DND-41 (cell line): Measurements from ENCODE around the gene PDC.

Source experiments
- ATAC-seq: fragments of 200-7000 bp; cut with Tn5 transposase; 3 replicates; pipeline ENCODE4 v1.9.1; 2021; ENCODE audit warnings: low read depth; ENCODE audit not compliant: insufficient read depth
- DNase-seq: peaks from one replicate; pipeline ENCODE4 v3.0.0-alpha.2; 2020
- H2AFZ ChIP-seq: 2 replicates; pipeline ENCODE4 v1.6.0; 2012; ENCODE audit warnings: low read depth, low read length
- H3K27ac ChIP-seq: 2 replicates; pipeline ENCODE4 v1.5.1; 2012; ENCODE audit warnings: low read length, inconsistent platforms
- H3K27me3 ChIP-seq: fragments of 200-600 bp; sonication (generic); 2 replicates; pipeline ENCODE4 v1.6.0; 2012; ENCODE audit warnings: low read length, mild to moderate bottlenecking, inconsistent platforms; ENCODE audit not compliant: insufficient read depth, poor library complexity
- H3K36me3 ChIP-seq: 2 replicates; pipeline ENCODE4 v1.5.1; 2012; ENCODE audit warnings: low read length, inconsistent platforms; ENCODE audit not compliant: insufficient read depth
- H3K4me1 ChIP-seq: 2 replicates; pipeline ENCODE4 v1.5.1; 2012; ENCODE audit warnings: mild to moderate bottlenecking, low read length; ENCODE audit not compliant: insufficient read depth
- H3K4me2 ChIP-seq: 2 replicates; pipeline ENCODE4 v1.6.0; 2012; ENCODE audit warnings: mild to moderate bottlenecking, moderate library complexity, low read length, inconsistent platforms; ENCODE audit not compliant: insufficient read depth
- H3K4me3 ChIP-seq, 2 experiments: fragments of 200-600 bp in 1 of 2; shearing (Covaris generic) in 1 of 2; 2 replicates each; pipeline ENCODE4 v1.5.1; 2012 to 2016; ENCODE audit warnings: inconsistent platforms in 2 of 2, low read length in 2 of 2, mild to moderate bottlenecking in 2 of 2, low read depth in 1 of 2, moderate library complexity in 1 of 2
- H3K79me2 ChIP-seq: 2 replicates; pipeline ENCODE4 v1.6.0; 2012; ENCODE audit warnings: low read length, inconsistent platforms; ENCODE audit not compliant: insufficient read depth
- H3K9ac ChIP-seq: 2 replicates; pipeline ENCODE4 v1.6.0; 2012; ENCODE audit warnings: low read depth, mild to moderate bottlenecking, inconsistent platforms, low read length, moderate library complexity
- H3K9me3 ChIP-seq: 2 replicates; pipeline ENCODE4 v1.5.1; 2012; ENCODE audit warnings: low read length, moderate library complexity, mild to moderate bottlenecking, inconsistent platforms; ENCODE audit not compliant: insufficient read depth, severe bottlenecking
- H4K20me1 ChIP-seq: 2 replicates; pipeline ENCODE4 v1.6.0; 2012; ENCODE audit warnings: low read length; ENCODE audit not compliant: insufficient read depth
- CTCF ChIP-seq: IDR thresholded peaks from 2 replicates; pipeline ENCODE4 v1.5.1; 2012; ENCODE audit warnings: borderline replicate concordance, low read length, moderate library complexity, mild to moderate bottlenecking; ENCODE audit not compliant: poor library complexity, severe bottlenecking; ENCODE audit errors: extremely low read depth
- EZH2 ChIP-seq: IDR thresholded peaks from 3 replicates; pipeline ENCODE4 v1.6.1; 2012; ENCODE audit warnings: borderline replicate concordance, low read depth, mild to moderate bottlenecking, moderate library complexity, low read length, inconsistent platforms; ENCODE audit not compliant: severe bottlenecking

Gene PDC

GRCh38 chr1:186435336-186435735 is 25.6 kb downstream of the PDC start:
- Histone ChIP-seq H3K36me3 (no peaks in the 10 kb centered on the region), H3K4me1 (no peaks in the 10 kb centered on the region), H3K4me3 (no peak overlapping the region), H3K9ac (no peak overlapping the region), H3K27ac (no peak overlapping the region), H3K79me2 (no peaks in the 10 kb centered on the region), H3K9me3 (no peaks in the 10 kb centered on the region), H3K27me3 (no peaks in the 10 kb centered on the region), H4K20me1 (no peaks in the 10 kb centered on the region), H3K4me2 (no peak overlapping the region), H2AFZ (no peak overlapping the region)
- TF ChIP-seq EZH2 (no peak), CTCF (no peak)
- ATAC-seq = no peak
- DNase-seq = no peak

GRCh38 chr1:186429017-186429416 is 31.9 kb downstream of the PDC start:
- Histone ChIP-seq H3K4me1 (no peaks in the 10 kb centered on the region), H3K9ac (no peak overlapping the region), H3K27ac (no peak overlapping the region), H3K4me3 (no peak overlapping the region), H3K9me3 (no peaks in the 10 kb centered on the region), H3K27me3 (no peaks in the 10 kb centered on the region), H4K20me1 (no peaks in the 10 kb centered on the region), H3K4me2 (no peak overlapping the region), H3K36me3 (no peaks in the 10 kb centered on the region), H3K79me2 (no peaks in the 10 kb centered on the region), H2AFZ (no peak overlapping the region)
- DNase-seq = no peak
- no peak for ATAC-seq
- TF ChIP-seq EZH2 (no peak), CTCF (no peak)

GRCh38 chr1:186426118-186426517 is 34.8 kb downstream of the PDC start:
- Histone ChIP-seq H3K4me1 (no peaks in the 10 kb centered on the region), H3K36me3 (no peaks in the 10 kb centered on the region), H2AFZ (no peak overlapping the region), H3K27me3 (no peaks in the 10 kb centered on the region), H3K4me3 (no peak overlapping the region), H3K4me2 (no peak overlapping the region), H4K20me1 (no peaks in the 10 kb centered on the region), H3K79me2 (no peaks in the 10 kb centered on the region), H3K9me3 (no peaks in the 10 kb centered on the region), H3K9ac (no peak overlapping the region), H3K27ac (no peak overlapping the region)
- ATAC-seq = no peak
- no peak for TF ChIP-seq CTCF
- no peak for TF ChIP-seq EZH2
- DNase-seq = no peak

GRCh38 chr1:186424539-186424938 is 36.4 kb downstream of the PDC start:
- DNase-seq (no peak), ATAC-seq (no peak)
- TF ChIP-seq EZH2 = no peak
- no peak for TF ChIP-seq CTCF
- no peak overlapping the region for H3K4me2 ChIP-seq
- no peaks in the 10 kb centered on the region for H4K20me1 ChIP-seq
- H3K4me3 ChIP-seq = no peak overlapping the region
- no peak overlapping the region for H2AFZ ChIP-seq
- H3K36me3 ChIP-seq = peaks cover 5% of the 10 kb centered on the region; the same call in 1 of the 2 replicates
- no peak overlapping the region for H3K9ac ChIP-seq
- no peaks in the 10 kb centered on the region for H3K27me3 ChIP-seq
- no peak overlapping the region for H3K27ac ChIP-seq
- no peaks in the 10 kb centered on the region for H3K4me1 ChIP-seq
- H3K79me2 ChIP-seq = no peaks in the 10 kb centered on the region
- H3K9me3 ChIP-seq = no peaks in the 10 kb centered on the region
